Dermis microvascular lymphatic vessel endothelial cell (primary cell): Measurements from ENCODE around the gene FREM1. TPM values are rescaled to one million over a fixed set of nuclear protein-coding genes. Genes with fewer than 3 reads are reported as not detected.
A peak's percentile ranks its signal among the peaks of the same experiment; 100 is the strongest.

Experiments
- DNase-seq, 2 donors: peaks; one replicate each; pipeline versions ENCODE4 v3.0.0 to v3.0.0-alpha.2; 2010; ENCODE audit warnings: low read depth in 2 of 2
- total RNA-seq: library from RNA; depleted of rRNA; stranded (reverse); fragments of >200 nt; gene quantifications from 2 replicates; pipeline ENCODE4 v1.2.1, GENCODE V29; 2014

Gene FREM1
- total RNA-seq, 1 donor from 2014 or later = under 0.01 TPM

DNA sequence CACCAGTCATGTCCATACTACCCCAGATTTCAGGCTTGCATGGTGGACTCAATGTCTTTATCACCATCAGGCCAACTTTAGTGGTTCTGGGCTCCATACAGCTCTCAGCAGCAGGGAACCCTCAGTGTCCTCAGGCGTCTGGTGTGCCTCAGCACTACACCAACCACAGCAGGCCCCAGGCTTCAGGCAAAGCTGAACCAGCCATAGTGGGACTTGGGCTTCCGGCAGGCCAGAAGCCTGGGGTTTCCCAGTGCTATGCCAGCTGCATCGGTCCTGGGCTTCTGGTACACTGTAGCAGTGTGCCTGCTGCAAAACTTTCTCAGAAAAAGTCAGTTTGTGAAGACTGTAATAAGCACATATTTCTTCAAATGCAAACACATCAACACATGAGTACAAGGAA is 205.9 kb downstream of the FREM1 start:
- no peak for DNase-seq

- DNase-seq = no peak
These were observed 208.0 kb downstream of the FREM1 start for GRCh38 chr9:14702200-14702720.

DNA sequence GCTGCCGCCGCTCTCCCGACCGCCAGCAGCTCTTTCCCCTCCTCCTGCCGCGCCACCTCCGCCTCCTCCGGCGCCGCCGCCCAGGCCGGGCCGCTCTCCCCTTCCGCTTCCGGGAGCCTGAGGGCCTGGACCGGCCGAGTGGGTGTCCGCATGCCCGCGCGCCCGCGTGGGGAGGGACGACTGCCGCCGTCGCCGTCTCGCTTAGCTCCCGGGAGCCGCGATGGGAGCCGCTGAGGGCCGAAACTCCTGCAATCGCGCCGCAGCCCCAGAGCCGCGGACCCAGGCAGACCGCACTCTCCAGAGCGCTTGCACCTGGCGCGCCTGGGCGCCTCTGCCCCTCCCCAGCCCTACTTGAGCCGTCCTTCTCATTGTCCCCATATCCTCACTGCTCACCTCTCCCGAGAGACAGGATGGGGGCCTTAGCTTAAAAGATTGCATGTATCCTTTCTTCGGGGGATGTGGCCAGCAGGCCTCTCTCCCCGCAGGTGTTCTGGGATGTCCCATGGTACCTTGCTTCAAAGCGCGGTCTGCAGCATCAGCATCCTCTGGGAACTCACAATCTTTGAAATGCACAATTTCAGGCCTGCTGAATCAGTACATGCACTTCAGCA is 216.9 kb downstream of the FREM1 start, which contains the start of gene ZDHHC21:
Gene ZDHHC21, minus strand, starts transcription at position 182 of the 611 bp plus-strand sequence. CDS start 19,092 bp downstream, outside the sequence.
- peak; percentile 10 to 60 for DNase-seq

- DNase-seq = peak in 1 of 2 donors; percentile 27
These were observed 217.6 kb downstream of the FREM1 start for GRCh38 chr9:14692470-14693250.

- DNase-seq = peak in 1 of 2 donors; percentile 17
These were observed 219.1 kb downstream of the FREM1 start for GRCh38 chr9:14690948-14691730.

DNA sequence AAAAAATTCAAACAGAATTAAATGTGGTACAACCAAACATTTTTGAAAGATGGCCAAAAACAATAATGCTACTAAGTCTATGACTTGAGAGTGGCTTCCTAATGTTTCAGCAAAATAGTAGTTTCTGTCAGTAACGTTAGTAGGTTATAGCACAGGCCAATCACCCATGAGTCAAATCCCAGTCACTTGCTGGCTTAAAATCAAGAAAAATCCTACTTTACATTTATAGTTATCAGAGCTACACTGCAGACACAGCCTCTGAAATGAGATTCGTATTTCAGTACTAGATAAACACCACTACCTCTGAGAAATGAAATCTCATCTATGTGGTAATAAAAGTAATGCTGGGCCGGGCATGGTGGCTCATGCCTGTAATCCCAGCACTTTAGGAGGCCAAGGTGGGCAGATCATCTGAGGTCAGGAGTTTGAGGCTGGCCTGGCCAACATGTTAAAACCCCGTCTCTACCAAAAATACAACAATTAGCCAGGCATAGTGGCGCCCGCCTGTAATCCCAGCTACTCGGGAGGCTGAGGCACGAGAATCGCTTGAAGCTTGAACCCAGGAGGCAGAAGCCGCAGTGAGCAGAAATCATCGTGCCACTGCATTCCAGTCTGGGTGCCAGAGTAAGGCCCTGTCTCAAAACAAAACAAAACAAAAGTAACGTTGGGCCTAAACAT is 223.0 kb downstream of the FREM1 start:
- DNase-seq = peak in 1 of 2 donors; percentile 73

- DNase-seq = no peak
These were observed 224.1 kb downstream of the FREM1 start for GRCh38 chr9:14686168-14686567.

Other genes with a start within 250 kb of the FREM1 start
- 8.3 and 9.6 TPM in 2 replicates for gene ZDHHC21, start 217.0 kb downstream of the FREM1 start, total RNA-seq
- not detected in 2 replicates for gene CER1, start 187.7 kb downstream of the FREM1 start, total RNA-seq